OCI-LY3 (cell line): ENCODE measurements around the gene TRDN.

Experiments
- CTCF ChIP-seq: fragments of 200-600, 300-600 bp; sonication (generic); IDR thresholded peaks from 2 replicates; pipeline ENCODE4 v1.5.1; 2014; ENCODE audit warnings: antibody characterized with exemption, low read length, low read depth
- EZH2phosphoT487 ChIP-seq: fragments of 200-600 bp; shearing (Covaris generic); IDR thresholded peaks from 2 replicates; pipeline ENCODE4 v1.6.1; 2018; ENCODE audit warnings: antibody characterized with exemption, mixed run types, low read depth

GRCh38 chr6:123668965-123669591, 32.3 kb upstream of the TRDN start:
- no peak for TF ChIP-seq EZH2phosphoT487
- TF ChIP-seq CTCF = no peak
